Small intestine (tissue), 7 donors: ENCODE measurements around the gene TICAM2. TPM values are rescaled to one million over a fixed set of nuclear protein-coding genes. Genes with fewer than 3 reads are reported as not detected.

ENCODE experiments used
- DNase-seq, 2 donors: peaks; one replicate each; pipeline versions ENCODE4 v3.0.0 to v3.0.0-alpha.2; 2013
- FAIRE-seq: peaks from 2 replicates; lab custom pipeline; 2012; peaks lifted over from hg19 to GRCh38; lab: Jason Lieb, UNC
- H3K27ac ChIP-seq, 3 donors: one replicate each; pipeline ENCODE4 v1.5.1; 2013; ENCODE audit warnings: low read length in 2 of 3, mild to moderate bottlenecking in 2 of 3, control low read depth in 1 of 3, inconsistent platforms in 1 of 3, low read depth in 1 of 3, moderate library complexity in 1 of 3
- H3K27me3 ChIP-seq, 3 donors: one replicate each; pipeline ENCODE4 v1.6.1; 2013; ENCODE audit warnings: low read length in 3 of 3, inconsistent platforms in 1 of 3; ENCODE audit not compliant: control insufficient read depth in 3 of 3, insufficient read depth in 3 of 3
- H3K36me3 ChIP-seq, 3 donors: one replicate each; pipeline ENCODE4 v1.6.1; 2013; ENCODE audit warnings: low read length in 3 of 3, inconsistent platforms in 1 of 3, low read depth in 1 of 3, mild to moderate bottlenecking in 1 of 3, moderate library complexity in 1 of 3; ENCODE audit not compliant: control insufficient read depth in 3 of 3, insufficient read depth in 2 of 3
- H3K4me1 ChIP-seq, 3 donors: one replicate each; pipeline ENCODE4 v1.6.1; 2013; ENCODE audit warnings: low read length in 2 of 3, inconsistent platforms in 1 of 3, low read depth in 1 of 3, mild to moderate bottlenecking in 1 of 3, moderate library complexity in 1 of 3; ENCODE audit not compliant: control insufficient read depth in 3 of 3, insufficient read depth in 2 of 3
- H3K4me3 ChIP-seq, 3 donors: one replicate each; pipeline ENCODE4 v1.5.1; 2013; ENCODE audit warnings: low read length in 3 of 3, control low read depth in 1 of 3, inconsistent platforms in 1 of 3, low read depth in 1 of 3, mild to moderate bottlenecking in 1 of 3, moderate library complexity in 1 of 3
- H3K9me3 ChIP-seq, 2 donors: one replicate each; pipeline ENCODE4 v1.6.1; 2013; ENCODE audit warnings: low read depth in 1 of 2, low read length in 1 of 2; ENCODE audit not compliant: control insufficient read depth in 2 of 2, insufficient read depth in 1 of 2
- WGBS, 3 donors: extraction: QIAGEN DNeasy Blood & Tissue Kit; methylation state at CpG; one replicate each; pipeline ENCODE4 v1.1.7; 2013; 5-methylcytosine and 5-hydroxymethylcytosine counted together
- polyA plus RNA-seq, 4 donors: library from polyadenylated mRNA; stranded (reverse) in 3 of 4; unstranded in 1 of 4; fragments of 200-250 nt in 3 of 4; fragments of 120-200 nt in 1 of 4; gene quantifications; one replicate each; pipeline versions ENCODE4 v1.2.1 to v1.2.3, GENCODE V29; 2013
- donor health status: healthy with polysubstance abuse.
- donor health status: control.
- donor health status: control.
- donor health status: Bipolar disorder and iron deficiency.
- donor health status: healthy.

The TICAM2 gene
- polyA plus RNA-seq, 4 donors, result 0.27 to 2.2 (median 1.5) TPM

- FAIRE-seq, result no peak
- no peaks in the 10 kb centered on the region for H3K36me3 ChIP-seq
- H3K9me3 ChIP-seq, result no peaks in the 10 kb centered on the region
- WGBS, 3 donors, result 82 to 85% (median 83%) methylated on average over 3 of the region's 3 CpGs
- H3K27me3 ChIP-seq, result no peaks in the 10 kb centered on the region
- H3K4me1 ChIP-seq, result no peaks in the 10 kb centered on the region
- H3K4me3 ChIP-seq, result no peak overlapping the region
- H3K27ac ChIP-seq, result no peak overlapping the region
- DNase-seq, result no peak
These were observed 1.5 kb downstream of the TICAM2 start for GRCh38 chr5:115600766-115601165.

- Histone ChIP-seq H3K27me3 (no peaks in the 10 kb centered on the region), H3K27ac (peak overlapping the region in 1 of 3 donors; percentile 25), H3K36me3 (no peaks in the 10 kb centered on the region), H3K4me3 (no peak overlapping the region), H3K9me3 (no peaks in the 10 kb centered on the region), H3K4me1 (no peaks in the 10 kb centered on the region)
- no peak for FAIRE-seq
- no peak for DNase-seq
- WGBS, 3 donors, result 66 to 90% (median 88%) methylated on average over 2 of the region's 2 CpGs
These were observed 2.4 kb downstream of the TICAM2 start for GRCh38 chr5:115599924-115600323.

DNA sequence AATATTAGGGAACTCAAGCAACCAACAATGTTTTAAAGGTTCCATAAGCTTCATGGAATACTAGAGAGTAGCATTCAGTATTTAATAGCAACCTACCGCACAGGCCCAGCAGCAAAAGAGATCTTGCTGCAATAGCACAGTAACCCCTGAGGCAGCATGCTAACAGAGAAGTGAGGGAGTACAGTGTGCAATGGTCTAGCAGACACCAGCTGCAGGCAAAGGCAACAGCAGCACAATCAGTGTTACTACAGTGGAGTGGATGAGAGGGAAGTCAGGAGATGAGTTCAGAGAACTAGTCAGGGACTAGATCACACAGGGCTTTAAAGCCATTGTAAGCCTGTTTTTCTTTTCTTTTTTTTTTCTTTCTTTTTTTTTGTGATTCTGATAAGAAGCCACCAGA is 2.8 kb downstream of the TICAM2 start:
- no peak for FAIRE-seq
- Histone ChIP-seq H3K4me1 (no peaks in the 10 kb centered on the region), H3K27ac (no peak overlapping the region), H3K9me3 (no peaks in the 10 kb centered on the region), H3K27me3 (no peaks in the 10 kb centered on the region), H3K4me3 (no peak overlapping the region), H3K36me3 (no peaks in the 10 kb centered on the region)
- peak; percentile 6 to 8 for DNase-seq
- 80 to 86% (median 81%) methylated on average over 1 of the region's 1 CpG for WGBS, 3 donors

DNA sequence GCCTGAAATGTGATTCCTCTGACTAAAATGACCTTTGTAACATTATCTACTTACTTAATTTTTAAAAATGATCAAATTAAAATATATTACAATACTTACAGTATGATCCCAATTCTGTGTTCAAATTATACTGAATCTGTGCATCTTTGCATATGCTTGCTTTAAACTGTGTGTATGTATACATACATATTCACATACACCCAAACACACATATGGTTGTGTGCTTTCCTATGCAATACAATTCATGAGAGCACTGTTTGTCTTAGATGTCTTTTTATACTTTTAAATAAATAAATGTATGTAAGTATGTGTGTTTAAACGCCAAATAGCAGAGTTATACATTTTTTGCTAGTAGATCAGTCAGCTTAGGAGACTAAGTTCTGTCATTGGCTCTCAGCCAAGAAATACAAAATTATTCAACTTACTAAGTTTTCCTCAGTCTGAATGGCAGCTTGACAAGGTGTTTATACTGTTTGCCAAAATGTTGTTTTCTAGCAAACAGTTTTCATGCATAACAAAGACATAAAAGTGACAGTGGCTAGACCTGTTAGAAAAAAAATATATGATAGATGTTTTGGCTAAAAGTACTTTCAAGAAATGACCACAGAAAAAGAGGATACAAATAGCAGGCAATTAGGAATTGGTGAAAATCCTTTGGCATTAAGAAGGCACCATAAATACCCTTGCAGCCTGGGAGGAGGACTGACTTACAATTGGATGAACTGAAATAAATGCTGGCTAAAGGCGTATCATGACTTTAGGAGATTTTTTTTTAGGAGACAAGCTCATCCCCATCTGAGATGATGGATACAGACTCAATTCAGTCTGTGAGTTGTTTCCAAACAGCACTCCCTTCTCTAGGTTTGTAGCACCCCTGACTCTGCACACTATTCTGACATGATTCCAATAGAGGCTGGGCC is 7.9 kb downstream of the TICAM2 start:
- H3K4me3 ChIP-seq, result no peak overlapping the region
- 81 to 91% (median 87%) methylated on average over 2 of the region's 2 CpGs for WGBS, 3 donors
- DNase-seq (no peak), FAIRE-seq (no peak)
- H3K4me1 ChIP-seq, result no peaks in the 10 kb centered on the region
- H3K9me3 ChIP-seq, result no peaks in the 10 kb centered on the region
- no peaks in the 10 kb centered on the region for H3K36me3 ChIP-seq
- H3K27me3 ChIP-seq, result no peaks in the 10 kb centered on the region
- H3K27ac ChIP-seq, result no peak overlapping the region

DNA sequence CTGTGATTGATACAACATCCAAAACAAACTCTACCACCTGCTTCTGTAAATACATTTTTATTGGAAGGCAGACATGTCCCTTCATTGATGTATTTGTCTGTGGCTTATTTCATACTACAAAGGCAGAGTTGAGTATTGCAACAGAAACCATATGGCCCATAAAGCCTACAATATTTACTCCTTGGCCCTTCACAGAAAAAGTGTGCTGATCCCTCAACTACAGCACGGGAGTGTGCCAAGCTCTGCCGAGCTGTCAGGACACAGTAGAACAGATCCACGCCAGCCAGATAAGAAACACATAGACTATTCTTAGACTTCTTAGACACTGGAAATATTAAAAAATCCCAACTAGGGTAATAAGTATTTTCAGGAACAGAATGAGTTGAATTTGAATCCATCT is 13.2 kb downstream of the TICAM2 start:
- Histone ChIP-seq H3K4me3 (no peak overlapping the region), H3K4me1 (no peaks in the 10 kb centered on the region), H3K36me3 (no peaks in the 10 kb centered on the region), H3K27ac (no peak overlapping the region), H3K9me3 (no peaks in the 10 kb centered on the region), H3K27me3 (no peaks in the 10 kb centered on the region)
- DNase-seq (no peak), FAIRE-seq (no peak)
- WGBS, 3 donors, result 78 to 85% (median 82%) methylated on average over 3 of the region's 3 CpGs

DNA sequence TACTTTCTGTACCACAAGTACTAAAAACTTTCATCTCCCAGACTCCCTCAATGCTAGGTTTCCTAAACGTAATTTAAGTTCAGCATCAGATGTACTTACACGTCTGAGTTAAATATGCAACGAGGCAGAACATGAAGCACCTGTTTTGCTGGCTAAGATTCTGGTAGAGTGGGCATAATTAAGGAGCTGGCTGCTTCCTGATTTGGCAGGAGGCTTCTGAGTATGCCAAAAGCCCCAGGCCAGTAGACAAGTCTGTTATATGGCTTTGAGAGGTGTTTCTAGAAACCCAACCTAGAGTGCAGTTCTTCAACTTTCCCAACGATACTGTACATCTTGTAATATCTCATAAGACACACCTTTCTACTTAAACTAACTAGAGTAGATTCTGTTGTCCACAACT is 13.6 kb downstream of the TICAM2 start:
- Histone ChIP-seq H3K27me3 (no peaks in the 10 kb centered on the region), H3K27ac (no peak overlapping the region), H3K4me1 (no peaks in the 10 kb centered on the region), H3K36me3 (no peaks in the 10 kb centered on the region), H3K9me3 (no peaks in the 10 kb centered on the region), H3K4me3 (no peak overlapping the region)
- 70 to 77% (median 75%) methylated on average over 4 of the region's 4 CpGs for WGBS, 3 donors
- FAIRE-seq, result no peak
- DNase-seq, result no peak

- H3K27ac ChIP-seq, result no peak overlapping the region
- no peak overlapping the region for H3K4me3 ChIP-seq
- no peaks in the 10 kb centered on the region for H3K27me3 ChIP-seq
- DNase-seq (peak; percentile 21 to 39), FAIRE-seq (no peak)
- H3K9me3 ChIP-seq, result no peaks in the 10 kb centered on the region
- no peaks in the 10 kb centered on the region for H3K36me3 ChIP-seq
- WGBS, 3 donors, result 30 to 47% (median 38%) methylated on average over 6 of the region's 6 CpGs
- H3K4me1 ChIP-seq, result no peaks in the 10 kb centered on the region
These were observed 15.6 kb downstream of the TICAM2 start for GRCh38 chr5:115586525-115587146.

GRCh38 chr5:115585265-115585664 is 17.0 kb downstream of the TICAM2 start:
- H3K27ac ChIP-seq, result no peak overlapping the region
- no peaks in the 10 kb centered on the region for H3K27me3 ChIP-seq
- FAIRE-seq, result no peak
- H3K4me3 ChIP-seq, result no peak overlapping the region
- 78 to 96% (median 91%) methylated on average over 1 of the region's 1 CpG for WGBS, 3 donors
- no peaks in the 10 kb centered on the region for H3K36me3 ChIP-seq
- no peaks in the 10 kb centered on the region for H3K9me3 ChIP-seq
- DNase-seq, result no peak
- H3K4me1 ChIP-seq, result no peaks in the 10 kb centered on the region
